Fibroblast of skin of left biceps (primary cell): ENCODE results near the gene SSBP4.

Experiments used
- DNase-seq, 2 experiments: peaks; one replicate each; pipeline ENCODE4 v3.0.0-alpha.2; 2013; ENCODE audit warnings: low read depth in 2 of 2

Gene SSBP4

GRCh38 chr19:18420930-18421329, 1.7 kb downstream of the SSBP4 start:
- DNase-seq = no peak

GRCh38 chr19:18421371-18421959, 2.3 kb downstream of the SSBP4 start:
- no peak for DNase-seq

- no peak for DNase-seq
Observed at GRCh38 chr19:18422530-18423191, 3.5 kb downstream of the SSBP4 start.

- no peak for DNase-seq
Observed at GRCh38 chr19:18423258-18424020, 4.2 kb downstream of the SSBP4 start.

GRCh38 chr19:18424122-18424889, 5.1 kb downstream of the SSBP4 start:
- DNase-seq = no peak

GRCh38 chr19:18424890-18425514, 5.8 kb downstream of the SSBP4 start:
- DNase-seq = no peak

- DNase-seq = no peak
Observed at GRCh38 chr19:18425515-18426415, 6.6 kb downstream of the SSBP4 start.

GRCh38 chr19:18426416-18426767, 7.2 kb downstream of the SSBP4 start:
- no peak for DNase-seq

- DNase-seq = no peak
Observed at GRCh38 chr19:18427080-18427742, 8.0 kb downstream of the SSBP4 start.

GRCh38 chr19:18427743-18428113, 8.5 kb downstream of the SSBP4 start:
- DNase-seq = no peak

- DNase-seq = no peak
Observed at GRCh38 chr19:18428173-18428786, 9.1 kb downstream of the SSBP4 start.

- peak in 1 of 2 experiments; percentile 57 for DNase-seq
Observed at GRCh38 chr19:18428787-18429674, 9.8 kb downstream of the SSBP4 start.

- DNase-seq = no peak
Observed at GRCh38 chr19:18429717-18430416, 10.7 kb downstream of the SSBP4 start.

GRCh38 chr19:18430417-18431144, 11.4 kb downstream of the SSBP4 start:
- no peak for DNase-seq

- no peak for DNase-seq
Observed at GRCh38 chr19:18431351-18432197, 12.4 kb downstream of the SSBP4 start.

GRCh38 chr19:18432275-18433014, 13.2 kb downstream of the SSBP4 start:
- DNase-seq = no peak
